ENCODE results near the gene RGS12.

RGS12 gene

GRCh38 chr4:3246458-3247398 is 46.1 kb upstream of the RGS12 start:
- DNase-seq (ENCODE audit: low spot score) = no peak
- Histone ChIP-seq H3K4me3 (no peak overlapping the region), H3K27ac (no peak overlapping the region)
- TF ChIP-seq, protein P1, sequence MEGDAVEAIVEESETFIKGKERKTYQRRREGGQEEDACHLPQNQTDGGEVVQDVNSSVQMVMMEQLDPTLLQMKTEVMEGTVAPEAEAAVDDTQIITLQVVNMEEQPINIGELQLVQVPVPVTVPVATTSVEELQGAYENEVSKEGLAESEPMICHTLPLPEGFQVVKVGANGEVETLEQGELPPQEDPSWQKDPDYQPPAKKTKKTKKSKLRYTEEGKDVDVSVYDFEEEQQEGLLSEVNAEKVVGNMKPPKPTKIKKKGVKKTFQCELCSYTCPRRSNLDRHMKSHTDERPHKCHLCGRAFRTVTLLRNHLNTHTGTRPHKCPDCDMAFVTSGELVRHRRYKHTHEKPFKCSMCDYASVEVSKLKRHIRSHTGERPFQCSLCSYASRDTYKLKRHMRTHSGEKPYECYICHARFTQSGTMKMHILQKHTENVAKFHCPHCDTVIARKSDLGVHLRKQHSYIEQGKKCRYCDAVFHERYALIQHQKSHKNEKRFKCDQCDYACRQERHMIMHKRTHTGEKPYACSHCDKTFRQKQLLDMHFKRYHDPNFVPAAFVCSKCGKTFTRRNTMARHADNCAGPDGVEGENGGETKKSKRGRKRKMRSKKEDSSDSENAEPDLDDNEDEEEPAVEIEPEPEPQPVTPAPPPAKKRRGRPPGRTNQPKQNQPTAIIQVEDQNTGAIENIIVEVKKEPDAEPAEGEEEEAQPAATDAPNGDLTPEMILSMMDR (IDR thresholded peaks at IDR 0.05) = no peak

DNA sequence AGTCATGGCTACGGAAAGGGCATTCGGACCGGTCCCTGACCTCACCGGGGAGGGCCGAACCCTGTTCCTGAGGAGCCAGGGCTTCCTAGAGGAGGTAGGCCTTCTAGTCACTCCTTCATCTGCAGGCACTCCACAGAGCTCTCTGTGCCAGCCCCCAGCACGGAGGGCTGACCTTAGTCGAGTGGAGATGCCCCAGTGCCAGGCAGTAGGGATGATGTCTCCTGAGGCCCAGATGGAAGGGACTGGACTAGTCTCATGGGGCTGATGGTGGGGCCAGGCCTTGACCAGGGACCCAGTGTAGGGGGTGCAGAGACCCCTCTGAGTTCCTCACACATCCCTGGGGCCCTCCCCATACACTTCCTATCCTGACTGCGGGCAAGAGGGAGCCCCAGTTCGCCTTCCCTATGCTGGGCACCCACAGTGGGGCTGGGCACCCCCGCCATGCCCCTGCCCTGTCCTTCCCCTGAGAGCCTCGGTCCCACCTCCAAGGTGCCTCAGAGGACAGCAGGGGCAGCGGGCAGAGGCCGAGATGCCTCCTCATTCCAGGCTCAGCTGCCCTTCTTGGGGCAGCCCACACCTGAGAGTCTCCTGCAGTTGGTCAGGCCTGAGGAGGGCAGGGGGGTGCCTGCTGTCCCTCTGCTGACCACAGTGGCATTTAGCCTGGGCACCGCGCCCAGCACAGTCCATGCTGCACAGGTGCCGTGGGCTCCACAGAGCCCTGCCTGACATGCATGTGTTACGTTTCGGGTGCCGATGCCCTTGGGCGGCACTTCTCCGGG is 45.2 kb upstream of the RGS12 start:
- H3K4me3 ChIP-seq = no peak overlapping the region
- H3K27ac ChIP-seq = no peak overlapping the region
- TF ChIP-seq, protein P1 (IDR thresholded peaks at IDR 0.05) = no peak
- DNase-seq (ENCODE audit: low spot score) = no peak

DNA sequence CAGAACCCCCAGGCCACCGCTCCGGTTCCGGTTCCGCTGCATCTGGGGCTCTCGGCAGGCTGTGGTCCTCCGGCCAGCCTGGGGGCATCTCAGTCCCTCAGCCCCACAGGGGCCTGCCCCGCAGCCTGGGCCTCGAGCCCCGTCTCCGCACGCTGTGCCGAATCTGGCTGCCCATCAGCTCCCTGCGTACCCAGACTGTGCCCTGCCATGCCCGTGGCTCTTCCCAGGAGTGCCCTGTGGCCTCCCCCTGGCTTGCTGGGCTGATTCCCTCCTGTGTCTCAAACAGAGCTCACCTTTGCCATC is 44.7 kb upstream of the RGS12 start:
- no peak for DNase-seq (ENCODE audit: low spot score)
- Histone ChIP-seq H3K27ac (no peak overlapping the region), H3K4me3 (no peak overlapping the region)
- TF ChIP-seq, protein P1 (IDR thresholded peaks at IDR 0.05) = no peak

DNA sequence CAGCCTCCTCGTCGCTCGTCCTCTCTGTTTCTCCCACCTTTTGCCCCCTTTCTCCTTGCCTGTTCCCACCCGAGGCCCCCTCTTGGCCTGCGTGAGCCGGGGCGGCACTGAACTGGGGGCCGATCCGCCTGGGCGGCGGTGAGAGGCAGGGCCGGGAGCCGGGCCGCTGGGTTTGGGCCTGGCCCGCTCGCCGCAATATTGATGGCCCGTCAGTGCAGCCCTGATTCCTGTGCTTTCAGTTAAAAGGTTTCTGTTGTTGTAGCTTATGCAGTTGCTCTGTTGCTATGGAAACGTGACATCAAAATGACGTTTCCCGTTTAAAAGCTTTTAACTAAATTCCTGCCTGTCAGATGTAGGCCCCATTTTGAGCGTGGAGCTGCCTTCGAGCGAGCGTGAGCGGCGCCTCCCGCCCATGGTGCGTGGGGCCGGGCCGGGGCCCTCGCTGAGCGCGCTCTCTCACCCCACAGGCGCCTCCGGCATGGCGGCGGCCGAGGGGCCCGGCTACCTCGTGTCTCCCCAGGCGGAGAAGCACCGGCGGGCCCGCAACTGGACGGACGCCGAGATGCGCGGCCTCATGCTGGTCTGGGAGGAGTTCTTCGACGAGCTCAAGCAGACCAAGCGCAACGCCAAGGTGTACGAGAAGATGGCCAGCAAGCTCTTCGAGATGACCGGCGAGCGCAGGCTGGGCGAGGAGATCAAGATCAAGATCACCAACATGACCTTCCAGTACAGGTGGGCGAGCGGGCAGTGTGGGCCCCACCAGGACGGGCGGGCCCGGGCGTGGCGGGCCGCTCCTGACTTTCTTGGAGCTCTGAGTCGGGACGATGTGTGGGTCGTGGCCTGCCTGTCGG is 43.8 kb upstream of the RGS12 start, which contains the start of gene MSANTD1:
MSANTD1 (plus strand) TSS at position 349 of the 851 bp plus-strand sequence; CDS start at position 413, 64 bp downstream.
- TF ChIP-seq, protein P1 (IDR thresholded peaks at IDR 0.05) = no peak
- Histone ChIP-seq H3K27ac (no peak within 1 kb of the TSS), H3K4me3 (no peak within 1 kb of the TSS)
- DNase-seq (ENCODE audit: low spot score) = no peak

- H3K27ac ChIP-seq = no peak overlapping the region
- TF ChIP-seq, protein P1 (IDR thresholded peaks at IDR 0.05) = no peak
Measured at GRCh38 chr4:3249711-3250437, 42.9 kb upstream of the RGS12 start.

GRCh38 chr4:3250438-3250955 is 42.3 kb upstream of the RGS12 start:
- no peak overlapping the region for H3K4me3 ChIP-seq
- DNase-seq (ENCODE audit: low spot score) = no peak
- no peak overlapping the region for H3K27ac ChIP-seq
- TF ChIP-seq, protein P1 (IDR thresholded peaks at IDR 0.05) = no peak

More at GRCh38 chr4:3249711-3250437, 42.9 kb upstream of the RGS12 start:
- DNase-seq (ENCODE audit: low spot score) = no peak
- H3K4me3 ChIP-seq = no peak overlapping the region
